ENCODE data around the gene KCMF1.

DNA sequence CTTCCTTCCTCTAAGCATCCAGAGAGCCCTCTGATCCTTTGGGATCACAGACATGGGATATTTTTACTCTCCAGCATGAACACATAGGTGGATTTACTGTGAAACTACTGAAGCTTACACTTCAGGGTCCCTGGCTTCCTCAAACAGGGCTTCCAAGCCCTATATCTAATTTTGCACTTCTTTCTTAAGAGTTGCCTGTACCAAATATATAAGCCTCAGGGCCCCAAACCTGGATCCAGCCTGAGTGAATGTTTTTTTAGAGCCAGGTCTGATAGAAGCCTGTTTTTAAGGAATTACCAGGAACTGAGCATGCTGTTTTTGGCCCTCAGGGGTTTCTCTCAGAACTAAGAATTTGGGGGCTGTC is 13.2 kb upstream of the KCMF1 start:
- TF ChIP-seq, protein P1, sequence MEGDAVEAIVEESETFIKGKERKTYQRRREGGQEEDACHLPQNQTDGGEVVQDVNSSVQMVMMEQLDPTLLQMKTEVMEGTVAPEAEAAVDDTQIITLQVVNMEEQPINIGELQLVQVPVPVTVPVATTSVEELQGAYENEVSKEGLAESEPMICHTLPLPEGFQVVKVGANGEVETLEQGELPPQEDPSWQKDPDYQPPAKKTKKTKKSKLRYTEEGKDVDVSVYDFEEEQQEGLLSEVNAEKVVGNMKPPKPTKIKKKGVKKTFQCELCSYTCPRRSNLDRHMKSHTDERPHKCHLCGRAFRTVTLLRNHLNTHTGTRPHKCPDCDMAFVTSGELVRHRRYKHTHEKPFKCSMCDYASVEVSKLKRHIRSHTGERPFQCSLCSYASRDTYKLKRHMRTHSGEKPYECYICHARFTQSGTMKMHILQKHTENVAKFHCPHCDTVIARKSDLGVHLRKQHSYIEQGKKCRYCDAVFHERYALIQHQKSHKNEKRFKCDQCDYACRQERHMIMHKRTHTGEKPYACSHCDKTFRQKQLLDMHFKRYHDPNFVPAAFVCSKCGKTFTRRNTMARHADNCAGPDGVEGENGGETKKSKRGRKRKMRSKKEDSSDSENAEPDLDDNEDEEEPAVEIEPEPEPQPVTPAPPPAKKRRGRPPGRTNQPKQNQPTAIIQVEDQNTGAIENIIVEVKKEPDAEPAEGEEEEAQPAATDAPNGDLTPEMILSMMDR (IDR thresholded peaks at IDR 0.05), result no peak
- TF ChIP-seq POLR2AphosphoS5 (IDR thresholded peaks at IDR 0.05) (no peak), POLR2A (IDR thresholded peaks at IDR 0.05) (no peak), EP300 (IDR thresholded peaks at IDR 0.05) (no peak)

All from sigmoid colon (tissue), 4 donors.